ENCODE results near the gene HS6ST1. TPM values are rescaled to one million over a fixed set of nuclear protein-coding genes. Genes with fewer than 3 reads are reported as not detected.

HS6ST1 gene
- total RNA-seq, 1 donor from 2014 or later: 141 TPM

GRCh38 chr2:128306081-128306930, 12.4 kb downstream of the HS6ST1 start:
- peak overlapping the region; percentile 97 for H3K27ac Mint-ChIP-seq
- peaks cover 2% of the 10 kb centered on the region for H3K36me3 Mint-ChIP-seq
- TF ChIP-seq CTCF (IDR thresholded peaks at IDR 0.05; ENCODE audit: unreplicated experiment): no peak
- no peaks in the 10 kb centered on the region for H3K9me3 Mint-ChIP-seq
- H3K4me1 Mint-ChIP-seq: peaks cover 93% of the 10 kb centered on the region
- no peaks in the 10 kb centered on the region for H3K27me3 Mint-ChIP-seq (ENCODE audit: low read depth)
- H3K4me3 Mint-ChIP-seq: peak overlapping the region; percentile 44
- DNase-seq (ENCODE audit: low spot score in 2 of 2, unreplicated experiment in 2 of 2): peak in 1 of 2 experiments; percentile 15

- DNase-seq (ENCODE audit: low spot score in 2 of 2, unreplicated experiment in 2 of 2): no peak
- Mint-ChIP-seq H3K4me3 (peak overlapping the region; percentile 44), H3K36me3 (peaks cover 2% of the 10 kb centered on the region), H3K9me3 (no peaks in the 10 kb centered on the region), H3K27me3 (ENCODE audit: low read depth) (no peaks in the 10 kb centered on the region), H3K27ac (peak overlapping the region; percentile 97), H3K4me1 (peaks cover 91% of the 10 kb centered on the region)
- no peak for TF ChIP-seq CTCF (IDR thresholded peaks at IDR 0.05; ENCODE audit: unreplicated experiment)
Observed at GRCh38 chr2:128305555-128306080, 13.1 kb downstream of the HS6ST1 start.

- Mint-ChIP-seq H3K9me3 (no peaks in the 10 kb centered on the region), H3K4me3 (peak overlapping the region; percentile 23), H3K27me3 (ENCODE audit: low read depth) (no peaks in the 10 kb centered on the region), H3K4me1 (peaks cover 87% of the 10 kb centered on the region), H3K27ac (peak overlapping the region; percentile 97), H3K36me3 (peaks cover 2% of the 10 kb centered on the region)
- DNase-seq (ENCODE audit: low spot score in 2 of 2, unreplicated experiment in 2 of 2): peak; percentile 70 to 83
- TF ChIP-seq CTCF (IDR thresholded peaks at IDR 0.05; ENCODE audit: unreplicated experiment): no peak
Observed at GRCh38 chr2:128304715-128305554, 13.7 kb downstream of the HS6ST1 start.

- H3K36me3 Mint-ChIP-seq: peaks cover under 1% of the 10 kb centered on the region
- TF ChIP-seq CTCF (IDR thresholded peaks at IDR 0.05; ENCODE audit: unreplicated experiment): no peak
- DNase-seq (ENCODE audit: low spot score in 2 of 2, unreplicated experiment in 2 of 2): no peak
- peak overlapping the region; percentile 97 for H3K27ac Mint-ChIP-seq
- H3K9me3 Mint-ChIP-seq: no peaks in the 10 kb centered on the region
- H3K4me1 Mint-ChIP-seq: peaks cover 81% of the 10 kb centered on the region
- no peaks in the 10 kb centered on the region for H3K27me3 Mint-ChIP-seq (ENCODE audit: low read depth)
- no peak overlapping the region for H3K4me3 Mint-ChIP-seq
Observed at GRCh38 chr2:128304330-128304714, 14.3 kb downstream of the HS6ST1 start.

GRCh38 chr2:128303911-128304310, 14.8 kb downstream of the HS6ST1 start:
- DNase-seq (ENCODE audit: low spot score in 2 of 2, unreplicated experiment in 2 of 2): no peak
- H3K27ac Mint-ChIP-seq: peak overlapping the region; percentile 97
- peaks cover 3% of the 10 kb centered on the region for H3K36me3 Mint-ChIP-seq
- H3K27me3 Mint-ChIP-seq (ENCODE audit: low read depth): no peaks in the 10 kb centered on the region
- no peaks in the 10 kb centered on the region for H3K9me3 Mint-ChIP-seq
- peaks cover 79% of the 10 kb centered on the region for H3K4me1 Mint-ChIP-seq
- TF ChIP-seq CTCF (IDR thresholded peaks at IDR 0.05; ENCODE audit: unreplicated experiment): no peak
- H3K4me3 Mint-ChIP-seq: no peak overlapping the region

Measured in mesothelial cell of epicardium (in vitro differentiated cells).